Measurements from ENCODE around the gene SLC6A6.

SLC6A6 gene

DNA sequence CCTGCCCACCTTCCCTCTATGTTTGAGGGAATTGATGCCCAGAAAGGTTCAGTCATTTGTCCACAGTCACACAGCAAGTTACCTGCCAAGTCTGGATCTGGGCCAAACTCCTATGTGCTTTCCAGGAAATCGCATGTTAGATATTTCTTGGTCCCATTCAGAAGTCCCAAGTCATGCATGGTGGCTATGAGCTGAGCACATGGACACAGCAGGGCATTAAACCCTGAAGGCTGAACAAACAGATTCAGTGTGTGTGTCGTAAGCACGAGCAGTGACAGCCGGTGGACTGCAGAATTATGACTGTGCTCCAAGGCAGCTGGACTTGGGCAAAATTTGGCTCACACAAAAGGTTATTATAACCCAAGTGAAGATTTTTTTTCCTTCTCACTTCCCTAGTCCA lies 11.4 kb upstream of the SLC6A6 start:
- DNase-seq (ENCODE audit: extremely low read depth, insufficient read length): no peak
- H3K36me3 ChIP-seq (ENCODE audit: control insufficient read depth, insufficient read depth, low read length): no peaks in the 10 kb centered on the region
- H3K27me3 ChIP-seq (replicated peaks; ENCODE audit: control insufficient read depth, insufficient read depth, low read length): no peaks in the 10 kb centered on the region; the same call in 1 of the 2 replicates
- TF ChIP-seq, protein P1, sequence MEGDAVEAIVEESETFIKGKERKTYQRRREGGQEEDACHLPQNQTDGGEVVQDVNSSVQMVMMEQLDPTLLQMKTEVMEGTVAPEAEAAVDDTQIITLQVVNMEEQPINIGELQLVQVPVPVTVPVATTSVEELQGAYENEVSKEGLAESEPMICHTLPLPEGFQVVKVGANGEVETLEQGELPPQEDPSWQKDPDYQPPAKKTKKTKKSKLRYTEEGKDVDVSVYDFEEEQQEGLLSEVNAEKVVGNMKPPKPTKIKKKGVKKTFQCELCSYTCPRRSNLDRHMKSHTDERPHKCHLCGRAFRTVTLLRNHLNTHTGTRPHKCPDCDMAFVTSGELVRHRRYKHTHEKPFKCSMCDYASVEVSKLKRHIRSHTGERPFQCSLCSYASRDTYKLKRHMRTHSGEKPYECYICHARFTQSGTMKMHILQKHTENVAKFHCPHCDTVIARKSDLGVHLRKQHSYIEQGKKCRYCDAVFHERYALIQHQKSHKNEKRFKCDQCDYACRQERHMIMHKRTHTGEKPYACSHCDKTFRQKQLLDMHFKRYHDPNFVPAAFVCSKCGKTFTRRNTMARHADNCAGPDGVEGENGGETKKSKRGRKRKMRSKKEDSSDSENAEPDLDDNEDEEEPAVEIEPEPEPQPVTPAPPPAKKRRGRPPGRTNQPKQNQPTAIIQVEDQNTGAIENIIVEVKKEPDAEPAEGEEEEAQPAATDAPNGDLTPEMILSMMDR (IDR thresholded peaks at IDR 0.05; ENCODE audit: insufficient read depth, low read length, poor library complexity, severe bottlenecking): no peak
- no peak overlapping the region for H3K4me3 ChIP-seq (replicated peaks; ENCODE audit: low read depth, low read length)

- Histone ChIP-seq H3K4me3 (replicated peaks; ENCODE audit: low read depth, low read length) (no peak overlapping the region), H3K27me3 (replicated peaks; ENCODE audit: control insufficient read depth, insufficient read depth, low read length) (no peaks in the 10 kb centered on the region; the same call in 1 of the 2 replicates), H3K36me3 (ENCODE audit: control insufficient read depth, insufficient read depth, low read length) (no peaks in the 10 kb centered on the region)
- no peak for DNase-seq (ENCODE audit: extremely low read depth, insufficient read length)
- TF ChIP-seq, protein P1 (IDR thresholded peaks at IDR 0.05; ENCODE audit: insufficient read depth, low read length, poor library complexity, severe bottlenecking): peak; percentile 19
Measured at GRCh38 chr3:14392231-14392630, 10.2 kb upstream of the SLC6A6 start.

DNA sequence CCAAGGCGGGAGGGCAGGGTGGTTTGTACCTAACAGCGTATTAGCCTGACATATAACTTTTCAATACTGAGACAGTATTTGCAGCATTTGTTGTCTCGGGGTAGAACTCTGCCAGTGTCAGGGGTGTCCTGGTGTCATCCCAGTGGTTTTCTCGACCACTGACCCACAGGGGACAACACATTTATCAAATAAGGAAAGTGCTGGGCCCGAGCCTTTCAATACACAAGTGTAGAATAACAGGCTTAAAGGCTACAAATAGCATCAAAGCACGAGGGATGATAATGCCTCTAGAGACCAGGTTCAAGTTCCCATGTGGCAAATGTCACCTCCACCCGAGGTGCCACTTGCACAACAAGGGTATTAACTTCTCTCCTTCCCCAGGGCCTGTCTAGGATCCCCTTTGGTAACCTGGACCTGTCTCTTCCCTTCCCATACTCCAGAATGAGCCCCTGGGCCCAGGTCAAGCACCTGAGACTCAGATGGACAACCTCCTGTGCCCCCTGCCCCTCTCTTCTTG lies 9.5 kb upstream of the SLC6A6 start:
- Histone ChIP-seq H3K27me3 (replicated peaks; ENCODE audit: control insufficient read depth, insufficient read depth, low read length) (no peaks in the 10 kb centered on the region; the same call in 1 of the 2 replicates), H3K36me3 (ENCODE audit: control insufficient read depth, insufficient read depth, low read length) (no peaks in the 10 kb centered on the region), H3K4me3 (replicated peaks; ENCODE audit: low read depth, low read length) (no peak overlapping the region)
- no peak for DNase-seq (ENCODE audit: extremely low read depth, insufficient read length)
- TF ChIP-seq, protein P1 (IDR thresholded peaks at IDR 0.05; ENCODE audit: insufficient read depth, low read length, poor library complexity, severe bottlenecking): no peak

DNA sequence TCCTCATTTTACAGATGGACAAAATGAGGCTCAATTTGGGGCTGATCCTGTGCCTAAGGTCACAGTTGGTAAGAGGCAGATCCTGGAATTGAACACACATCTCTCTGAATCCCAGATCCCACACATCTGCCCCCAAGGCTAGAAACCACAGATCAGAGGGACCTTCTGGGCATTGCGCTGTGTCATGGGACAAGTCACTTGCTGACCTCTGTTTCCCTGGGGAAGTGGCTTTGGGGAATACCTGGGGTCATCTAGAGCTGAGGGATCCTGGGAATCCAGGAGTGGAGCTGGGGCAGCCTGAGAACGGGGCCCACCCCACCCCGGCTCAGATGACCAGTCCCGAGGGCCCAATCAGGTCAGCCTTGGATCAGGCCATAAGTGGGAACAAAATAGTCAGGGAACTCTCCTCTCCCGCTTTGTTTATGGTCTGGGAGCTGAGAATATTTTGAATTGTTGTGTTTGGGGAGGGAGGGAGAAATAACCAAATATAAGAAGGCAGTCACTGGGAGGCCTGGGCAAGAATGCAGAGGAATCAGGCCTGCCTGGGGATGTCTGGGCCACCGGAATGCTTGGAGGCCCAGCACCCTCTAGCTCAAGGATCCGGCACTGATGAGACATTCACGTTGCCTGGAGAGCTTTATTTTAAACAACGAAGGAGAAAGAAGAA lies 8.8 kb upstream of the SLC6A6 start:
- TF ChIP-seq, protein P1 (IDR thresholded peaks at IDR 0.05; ENCODE audit: insufficient read depth, low read length, poor library complexity, severe bottlenecking): no peak
- no peak for DNase-seq (ENCODE audit: extremely low read depth, insufficient read length)
- Histone ChIP-seq H3K36me3 (ENCODE audit: control insufficient read depth, insufficient read depth, low read length) (no peaks in the 10 kb centered on the region), H3K27me3 (replicated peaks; ENCODE audit: control insufficient read depth, insufficient read depth, low read length) (no peaks in the 10 kb centered on the region; the same call in 1 of the 2 replicates), H3K4me3 (replicated peaks; ENCODE audit: low read depth, low read length) (no peak overlapping the region)

DNA sequence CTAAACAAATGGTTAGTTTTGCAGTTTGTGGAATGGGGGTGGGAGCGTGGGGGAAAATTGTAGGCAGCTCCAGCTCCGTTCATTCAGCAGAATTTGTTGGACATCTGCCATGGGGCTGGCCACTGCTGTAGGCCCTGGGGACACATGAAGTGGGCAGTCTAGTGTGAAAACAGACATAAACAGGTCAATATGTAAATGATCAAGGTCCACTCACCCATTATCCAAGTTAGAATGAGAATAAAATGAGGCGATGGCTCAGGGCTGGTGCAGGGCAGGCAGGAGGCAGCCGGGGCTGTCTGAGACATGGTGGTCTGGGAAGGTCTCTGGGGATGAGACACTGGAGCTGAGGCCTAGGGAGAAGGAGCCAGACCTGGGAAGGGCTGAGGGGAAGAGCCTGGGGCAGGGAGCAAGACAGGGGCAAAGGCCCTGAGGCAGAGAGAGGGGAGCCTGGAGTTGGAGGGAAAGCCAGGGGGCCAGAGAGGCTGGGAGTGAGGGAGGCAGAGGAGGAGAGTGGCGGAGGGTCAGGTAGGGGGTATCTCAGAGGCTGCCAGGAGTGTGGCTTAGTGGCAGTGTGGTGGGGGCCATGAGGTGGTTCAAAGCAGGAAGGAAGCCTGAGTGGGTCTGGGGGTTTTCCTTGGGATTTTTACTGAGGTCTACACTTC lies 6.2 kb upstream of the SLC6A6 start:
- Histone ChIP-seq H3K27me3 (replicated peaks; ENCODE audit: control insufficient read depth, insufficient read depth, low read length) (no peaks in the 10 kb centered on the region; the same call in 1 of the 2 replicates), H3K4me3 (replicated peaks; ENCODE audit: low read depth, low read length) (no peak overlapping the region), H3K36me3 (ENCODE audit: control insufficient read depth, insufficient read depth, low read length) (no peaks in the 10 kb centered on the region)
- TF ChIP-seq, protein P1 (IDR thresholded peaks at IDR 0.05; ENCODE audit: insufficient read depth, low read length, poor library complexity, severe bottlenecking): no peak
- no peak for DNase-seq (ENCODE audit: extremely low read depth, insufficient read length)

Measured in GM06990 (cell line).